GM10266 (cell line): ENCODE measurements around the gene BAHCC1.
A peak's percentile ranks its signal among the peaks of the same experiment; 100 is the strongest.

Experiments
- DNase-seq: peaks from one replicate; pipeline ENCODE4 v3.0.0; 2012; ENCODE audit errors: extremely low spot score
- CTCF ChIP-seq: IDR thresholded peaks from 2 replicates; pipeline ENCODE4 v1.5.1; 2012; ENCODE audit warnings: mild to moderate bottlenecking, low read depth; ENCODE audit not compliant: control insufficient read depth, insufficient read depth; ENCODE audit errors: missing control alignments

Gene BAHCC1

DNA sequence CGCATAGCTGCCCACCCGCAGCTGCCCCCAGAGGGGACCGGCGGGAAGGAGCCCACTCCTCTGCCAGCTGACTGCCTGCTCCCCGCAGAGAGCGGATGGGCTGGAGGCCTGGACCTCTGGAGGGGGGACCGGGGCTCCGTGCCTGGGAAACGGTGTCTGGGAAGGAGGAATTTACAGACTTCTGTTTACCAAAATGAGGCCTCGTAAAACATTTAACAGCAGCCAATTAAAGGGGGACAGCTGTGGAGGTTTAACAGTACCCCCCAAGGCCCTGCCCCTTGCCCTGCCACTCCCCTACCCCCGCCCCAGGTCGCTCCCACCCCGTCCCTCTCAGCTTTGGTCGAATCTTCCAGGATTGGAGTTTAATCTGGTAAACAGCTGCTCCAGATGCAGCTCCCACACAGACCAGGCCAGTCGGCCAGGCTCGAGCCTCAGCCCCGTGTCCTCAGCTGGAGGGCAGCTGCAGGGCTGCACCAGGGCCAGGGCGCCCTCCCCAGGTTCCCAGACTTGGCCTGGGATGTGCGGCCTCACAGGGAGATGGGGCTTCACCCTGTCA lies 41.1 kb downstream of the BAHCC1 start:
- TF ChIP-seq CTCF, result no peak
- no peak for DNase-seq

DNA sequence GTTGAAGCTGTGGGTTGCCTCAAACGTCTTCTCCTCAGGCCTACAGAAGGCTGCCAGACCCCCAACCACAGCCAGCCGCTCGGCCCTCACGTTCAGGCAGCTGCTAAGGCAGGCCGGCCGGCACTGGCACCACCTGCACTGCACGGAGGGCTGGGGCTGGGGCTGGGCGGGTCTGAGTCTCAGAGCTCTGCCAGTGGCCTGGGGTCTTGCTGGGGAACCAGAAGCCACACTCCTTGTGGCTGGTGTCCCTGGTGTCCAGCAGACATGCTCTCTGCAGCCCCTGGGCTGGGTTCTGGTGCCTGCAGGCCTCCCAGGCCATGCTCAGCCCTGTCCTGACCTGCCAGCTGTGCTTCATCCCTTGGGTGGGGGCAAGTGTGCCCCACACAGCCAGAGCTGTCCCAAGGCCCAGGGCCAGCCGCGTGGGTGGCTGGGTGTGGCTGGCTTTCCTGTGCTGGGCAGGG lies 42.0 kb downstream of the BAHCC1 start:
- no peak for TF ChIP-seq CTCF
- DNase-seq, result no peak

- DNase-seq, result no peak
- no peak for TF ChIP-seq CTCF
Observed at GRCh38 chr17:81438007-81438659, 42.9 kb downstream of the BAHCC1 start.

DNA sequence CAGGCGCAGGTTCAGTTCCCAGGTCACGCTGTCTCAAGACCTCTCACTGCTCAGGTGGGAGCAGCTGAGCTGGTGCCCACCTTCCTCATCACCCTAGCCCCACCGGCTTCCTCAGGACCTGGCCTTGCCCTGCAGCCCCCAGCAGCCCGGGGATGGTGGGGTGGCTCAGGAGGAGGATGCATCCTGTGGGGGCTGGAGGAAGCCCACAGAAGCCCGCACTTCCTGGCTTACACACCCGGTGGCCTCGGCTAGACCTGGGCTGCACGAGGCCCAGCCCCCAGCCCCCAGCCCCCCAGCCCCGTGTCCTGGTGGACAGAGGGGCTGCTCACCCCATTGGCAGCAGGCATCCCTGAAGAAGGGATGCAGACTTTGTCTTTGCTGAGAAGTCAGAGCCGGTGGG lies 43.4 kb downstream of the BAHCC1 start:
- TF ChIP-seq CTCF, result no peak
- DNase-seq, result no peak

DNA sequence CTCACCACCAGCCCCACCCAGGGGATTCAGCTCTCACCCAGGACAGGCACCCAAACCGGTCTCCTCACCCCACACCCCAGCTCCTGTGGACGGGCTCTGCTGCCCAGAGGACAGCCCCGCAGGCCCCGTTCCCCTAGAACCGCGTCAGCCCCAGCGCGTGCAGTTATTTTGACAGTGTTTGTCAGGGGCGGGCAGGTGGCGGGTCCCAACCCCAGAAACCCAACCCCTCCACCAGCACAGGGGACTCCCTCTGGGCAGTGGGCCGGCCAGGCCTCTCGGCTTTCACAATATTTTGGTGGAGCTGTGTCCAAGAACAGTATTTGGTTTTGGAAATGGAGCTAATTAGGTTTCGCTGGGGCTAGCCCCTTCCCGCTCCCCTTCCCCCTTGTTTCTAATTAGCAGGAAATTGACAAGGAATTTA lies 44.8 kb downstream of the BAHCC1 start:
- no peak for DNase-seq
- no peak for TF ChIP-seq CTCF

DNA sequence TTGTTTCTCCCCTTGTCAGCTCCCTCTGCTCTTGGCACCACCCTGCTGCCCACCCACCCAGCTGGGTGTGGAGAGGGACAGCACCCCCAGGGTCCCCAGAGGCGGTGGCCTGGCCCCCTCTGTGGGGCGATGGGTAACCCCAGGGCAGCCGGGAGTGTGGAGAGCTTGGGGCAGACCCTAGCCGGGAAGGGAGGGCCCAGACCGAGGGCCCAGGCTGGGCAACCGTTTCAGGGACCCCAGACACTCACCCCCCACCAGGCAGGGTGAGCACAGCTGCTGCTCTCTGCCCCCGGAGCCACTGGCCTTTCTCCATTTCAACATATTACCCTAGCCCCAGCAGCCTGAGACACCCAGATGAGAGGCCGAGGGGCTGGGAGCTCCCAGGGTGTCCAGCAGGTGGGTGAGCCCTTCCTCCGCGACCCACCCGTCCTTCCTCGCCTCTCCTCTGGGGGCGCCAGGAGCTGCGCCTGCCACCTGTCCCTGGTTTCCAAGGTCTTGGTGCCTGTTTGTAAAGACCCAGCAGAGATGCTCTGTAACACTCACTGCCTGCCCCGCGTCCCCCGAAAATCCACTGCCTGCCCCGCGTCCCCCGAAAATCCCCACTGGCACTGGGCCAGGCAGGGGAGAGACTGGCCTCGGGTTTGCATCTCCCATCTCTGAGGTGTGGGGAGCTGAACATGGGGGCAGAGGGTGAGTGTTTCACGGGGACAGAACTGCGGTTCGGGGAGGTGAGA lies 45.4 kb downstream of the BAHCC1 start:
- TF ChIP-seq CTCF, result peak; percentile 40
- peak; percentile 75 for DNase-seq

GRCh38 chr17:81442791-81443190 lies 47.5 kb downstream of the BAHCC1 start:
- TF ChIP-seq CTCF, result no peak
- DNase-seq, result no peak
